ENCODE results near the gene GAS2.

The GAS2 gene

GRCh38 chr11:22713336-22713735, 46.9 kb downstream of the GAS2 start:
- no peak overlapping the region for H3K4ac ChIP-seq (ENCODE audit: low read depth in 1 of 2, low read length in 2 of 2)
- H3K27ac ChIP-seq (ENCODE audit: low read length, poor library complexity, severe bottlenecking): no peak overlapping the region
- no peak overlapping the region for H3K18ac ChIP-seq (ENCODE audit: low read depth in 1 of 2, low read length in 2 of 2)
- H2BK12ac ChIP-seq (ENCODE audit: low read length in 2 of 2): no peak overlapping the region
- H3K4me3 ChIP-seq (ENCODE audit: insufficient read depth in 1 of 2, low read depth in 1 of 2, low read length in 2 of 2): no peak overlapping the region
- H2BK120ac ChIP-seq (ENCODE audit: low read depth, low read length): no peak overlapping the region
- H3K14ac ChIP-seq (ENCODE audit: low read length in 2 of 2): no peak overlapping the region
- no peak overlapping the region for H3K23ac ChIP-seq (ENCODE audit: low read length in 2 of 2)
- no peaks in the 10 kb centered on the region for H3K27me3 ChIP-seq (ENCODE audit: control insufficient read depth in 1 of 2, insufficient read depth in 1 of 2, low read length in 2 of 2)
- H3K36me3 ChIP-seq (ENCODE audit: control insufficient read depth in 1 of 2, insufficient read depth in 2 of 2, low read depth in 1 of 2, low read length in 2 of 2): no peaks in the 10 kb centered on the region
- no peak overlapping the region for H2BK5ac ChIP-seq (ENCODE audit: low read depth, low read length, poor library complexity, severe bottlenecking)
- no peak overlapping the region for H3K4me2 ChIP-seq (ENCODE audit: low read length, poor library complexity, severe bottlenecking)
- H3K9me3 ChIP-seq (ENCODE audit: control insufficient read depth, low read length): no peaks in the 10 kb centered on the region
- no peak overlapping the region for H3K9ac ChIP-seq (ENCODE audit: low read length)
- DNase-seq: no peak
- WGBS: no CpG with 5 or more reads among the region's 1 CpG
- no peak overlapping the region for H4K91ac ChIP-seq (ENCODE audit: low read length)
- H4K8ac ChIP-seq (ENCODE audit: low read length): no peak overlapping the region
- H2AK5ac ChIP-seq (ENCODE audit: low read length, severe bottlenecking): no peak overlapping the region
- peaks cover 6% of the 10 kb centered on the region for H3K4me1 ChIP-seq (ENCODE audit: control insufficient read depth, insufficient read depth, low read depth, low read length)
- H2BK15ac ChIP-seq (ENCODE audit: low read depth, poor library complexity, severe bottlenecking): no peak overlapping the region
- H2AFZ ChIP-seq (ENCODE audit: low read depth, low read length): no peak overlapping the region
- H3K79me1 ChIP-seq (replicated peaks; ENCODE audit: low read length, poor library complexity, severe bottlenecking): no peaks in the 10 kb centered on the region

DNA sequence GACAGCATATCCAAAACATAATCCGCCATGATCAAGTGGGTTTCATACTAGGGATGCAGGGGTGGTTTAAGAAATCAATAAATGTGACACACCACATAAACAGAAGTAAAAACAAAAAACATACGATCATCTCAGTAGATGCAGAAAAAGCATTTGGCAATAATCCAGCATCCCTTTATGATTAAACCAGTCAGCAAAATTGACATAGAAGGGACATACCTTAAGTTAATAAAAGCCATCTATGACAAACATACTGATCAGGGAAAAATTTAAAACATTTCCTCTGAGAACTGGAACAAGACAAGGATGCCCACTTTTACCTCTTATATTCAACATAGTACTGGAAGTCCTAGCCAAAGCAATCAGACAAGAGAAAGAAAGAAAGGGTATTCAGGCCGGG, 49.6 kb downstream of the GAS2 start:
- Histone ChIP-seq H3K4me2 (ENCODE audit: low read length, poor library complexity, severe bottlenecking) (no peak overlapping the region), H3K27me3 (ENCODE audit: control insufficient read depth in 1 of 2, insufficient read depth in 1 of 2, low read length in 2 of 2) (no peaks in the 10 kb centered on the region), H3K14ac (ENCODE audit: low read length in 2 of 2) (no peak overlapping the region), H2BK120ac (ENCODE audit: low read depth, low read length) (no peak overlapping the region), H2AK5ac (ENCODE audit: low read length, severe bottlenecking) (no peak overlapping the region), H4K8ac (ENCODE audit: low read length) (no peak overlapping the region), H3K79me1 (replicated peaks; ENCODE audit: low read length, poor library complexity, severe bottlenecking) (no peaks in the 10 kb centered on the region), H3K27ac (ENCODE audit: low read length, poor library complexity, severe bottlenecking) (no peak overlapping the region), H2BK15ac (ENCODE audit: low read depth, poor library complexity, severe bottlenecking) (no peak overlapping the region), H3K23ac (ENCODE audit: low read length in 2 of 2) (no peak overlapping the region), H3K4me1 (ENCODE audit: control insufficient read depth, insufficient read depth, low read depth, low read length) (peaks cover 6% of the 10 kb centered on the region), H4K91ac (ENCODE audit: low read length) (no peak overlapping the region), H2AFZ (ENCODE audit: low read depth, low read length) (no peak overlapping the region), H2BK12ac (ENCODE audit: low read length in 2 of 2) (no peak overlapping the region), H3K36me3 (ENCODE audit: control insufficient read depth in 1 of 2, insufficient read depth in 2 of 2, low read depth in 1 of 2, low read length in 2 of 2) (no peaks in the 10 kb centered on the region), H3K9ac (ENCODE audit: low read length) (no peak overlapping the region), H3K18ac (ENCODE audit: low read depth in 1 of 2, low read length in 2 of 2) (no peak overlapping the region), H3K4ac (ENCODE audit: low read depth in 1 of 2, low read length in 2 of 2) (no peak overlapping the region), H3K9me3 (ENCODE audit: control insufficient read depth, low read length) (no peaks in the 10 kb centered on the region), H3K4me3 (ENCODE audit: insufficient read depth in 1 of 2, low read depth in 1 of 2, low read length in 2 of 2) (no peak overlapping the region), H2BK5ac (ENCODE audit: low read depth, low read length, poor library complexity, severe bottlenecking) (no peak overlapping the region)
- DNase-seq: no peak
- 85% methylated on average over 2 of the region's 3 CpGs for WGBS

- no peaks in the 10 kb centered on the region for H3K36me3 ChIP-seq (ENCODE audit: control insufficient read depth in 1 of 2, insufficient read depth in 2 of 2, low read depth in 1 of 2, low read length in 2 of 2)
- H4K91ac ChIP-seq (ENCODE audit: low read length): no peak overlapping the region
- no peak overlapping the region for H3K18ac ChIP-seq (ENCODE audit: low read depth in 1 of 2, low read length in 2 of 2)
- WGBS: no CpG with 5 or more reads among the region's 3 CpGs
- no peak overlapping the region for H2AK5ac ChIP-seq (ENCODE audit: low read length, severe bottlenecking)
- no peak overlapping the region for H3K4me3 ChIP-seq (ENCODE audit: insufficient read depth in 1 of 2, low read depth in 1 of 2, low read length in 2 of 2)
- H3K23ac ChIP-seq (ENCODE audit: low read length in 2 of 2): no peak overlapping the region
- H3K27me3 ChIP-seq (ENCODE audit: control insufficient read depth in 1 of 2, insufficient read depth in 1 of 2, low read length in 2 of 2): no peaks in the 10 kb centered on the region
- H3K79me1 ChIP-seq (replicated peaks; ENCODE audit: low read length, poor library complexity, severe bottlenecking): no peaks in the 10 kb centered on the region
- H2AFZ ChIP-seq (ENCODE audit: low read depth, low read length): no peak overlapping the region
- H3K27ac ChIP-seq (ENCODE audit: low read length, poor library complexity, severe bottlenecking): no peak overlapping the region
- H2BK5ac ChIP-seq (ENCODE audit: low read depth, low read length, poor library complexity, severe bottlenecking): no peak overlapping the region
- no peaks in the 10 kb centered on the region for H3K9me3 ChIP-seq (ENCODE audit: control insufficient read depth, low read length)
- H2BK12ac ChIP-seq (ENCODE audit: low read length in 2 of 2): no peak overlapping the region
- no peak overlapping the region for H2BK120ac ChIP-seq (ENCODE audit: low read depth, low read length)
- no peak overlapping the region for H2BK15ac ChIP-seq (ENCODE audit: low read depth, poor library complexity, severe bottlenecking)
- no peaks in the 10 kb centered on the region for H3K4me1 ChIP-seq (ENCODE audit: control insufficient read depth, insufficient read depth, low read depth, low read length)
- no peak overlapping the region for H3K4ac ChIP-seq (ENCODE audit: low read depth in 1 of 2, low read length in 2 of 2)
- no peak overlapping the region for H4K8ac ChIP-seq (ENCODE audit: low read length)
- no peak overlapping the region for H3K4me2 ChIP-seq (ENCODE audit: low read length, poor library complexity, severe bottlenecking)
- no peak for DNase-seq
- H3K14ac ChIP-seq (ENCODE audit: low read length in 2 of 2): no peak overlapping the region
- no peak overlapping the region for H3K9ac ChIP-seq (ENCODE audit: low read length)
These were observed 54.0 kb downstream of the GAS2 start for GRCh38 chr11:22720457-22720856.

DNA sequence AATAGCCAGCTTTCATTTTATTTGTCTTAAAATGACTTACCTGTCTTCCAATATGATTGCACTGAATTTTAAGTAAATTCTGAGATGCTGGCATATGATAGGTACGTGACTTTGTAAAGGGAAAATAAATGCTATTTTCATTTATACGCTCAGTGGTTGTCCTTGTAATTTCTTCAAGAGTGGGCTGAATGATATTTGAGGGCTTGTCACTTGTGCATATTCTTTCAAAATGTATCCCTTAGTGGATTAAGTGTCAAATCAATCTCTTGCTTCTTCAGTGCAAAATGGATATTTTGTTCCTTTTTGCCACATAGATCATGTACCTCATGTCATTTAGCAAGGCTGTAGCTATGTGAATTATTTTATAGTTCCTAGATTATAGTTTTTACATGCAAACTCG, 56.9 kb downstream of the GAS2 start:
- Histone ChIP-seq H2BK120ac (ENCODE audit: low read depth, low read length) (no peak overlapping the region), H3K9ac (ENCODE audit: low read length) (no peak overlapping the region), H3K4me3 (ENCODE audit: insufficient read depth in 1 of 2, low read depth in 1 of 2, low read length in 2 of 2) (no peak overlapping the region), H3K9me3 (ENCODE audit: control insufficient read depth, low read length) (no peaks in the 10 kb centered on the region), H3K18ac (ENCODE audit: low read depth in 1 of 2, low read length in 2 of 2) (no peak overlapping the region), H3K23ac (ENCODE audit: low read length in 2 of 2) (no peak overlapping the region), H2AK5ac (ENCODE audit: low read length, severe bottlenecking) (no peak overlapping the region), H3K27ac (ENCODE audit: low read length, poor library complexity, severe bottlenecking) (no peak overlapping the region), H3K14ac (ENCODE audit: low read length in 2 of 2) (no peak overlapping the region), H2BK12ac (ENCODE audit: low read length in 2 of 2) (no peak overlapping the region), H2AFZ (ENCODE audit: low read depth, low read length) (no peak overlapping the region), H3K4me2 (ENCODE audit: low read length, poor library complexity, severe bottlenecking) (no peak overlapping the region), H4K8ac (ENCODE audit: low read length) (no peak overlapping the region), H3K27me3 (ENCODE audit: control insufficient read depth in 1 of 2, insufficient read depth in 1 of 2, low read length in 2 of 2) (no peaks in the 10 kb centered on the region), H2BK5ac (ENCODE audit: low read depth, low read length, poor library complexity, severe bottlenecking) (no peak overlapping the region), H3K36me3 (ENCODE audit: control insufficient read depth in 1 of 2, insufficient read depth in 2 of 2, low read depth in 1 of 2, low read length in 2 of 2) (no peaks in the 10 kb centered on the region), H4K91ac (ENCODE audit: low read length) (no peak overlapping the region), H3K4me1 (ENCODE audit: control insufficient read depth, insufficient read depth, low read depth, low read length) (no peaks in the 10 kb centered on the region), H3K4ac (ENCODE audit: low read depth in 1 of 2, low read length in 2 of 2) (no peak overlapping the region), H2BK15ac (ENCODE audit: low read depth, poor library complexity, severe bottlenecking) (no peak overlapping the region), H3K79me1 (replicated peaks; ENCODE audit: low read length, poor library complexity, severe bottlenecking) (no peaks in the 10 kb centered on the region)
- WGBS: 93% methylated on average over 3 of the region's 3 CpGs
- no peak for DNase-seq

Measured in mesenchymal stem cell (in vitro differentiated cells and primary cell).